ENCODE data around the gene SLC25A42.
A peak's percentile ranks its signal among the peaks of the same experiment; 100 is the strongest.
"Not testable (repeated sequence)": the region's sequence is repeated elsewhere in the genome, so short reads cannot be mapped to it uniquely, and the experiment has no call there.

The SLC25A42 gene

GRCh38 chr19:19068659-19069654 is 5.2 kb downstream of the SLC25A42 start:
- no peak for DNase-seq (ENCODE audit: low spot score)

GRCh38 chr19:19071897-19072296 is 8.1 kb downstream of the SLC25A42 start:
- DNase-seq (ENCODE audit: low spot score) = no peak

DNA sequence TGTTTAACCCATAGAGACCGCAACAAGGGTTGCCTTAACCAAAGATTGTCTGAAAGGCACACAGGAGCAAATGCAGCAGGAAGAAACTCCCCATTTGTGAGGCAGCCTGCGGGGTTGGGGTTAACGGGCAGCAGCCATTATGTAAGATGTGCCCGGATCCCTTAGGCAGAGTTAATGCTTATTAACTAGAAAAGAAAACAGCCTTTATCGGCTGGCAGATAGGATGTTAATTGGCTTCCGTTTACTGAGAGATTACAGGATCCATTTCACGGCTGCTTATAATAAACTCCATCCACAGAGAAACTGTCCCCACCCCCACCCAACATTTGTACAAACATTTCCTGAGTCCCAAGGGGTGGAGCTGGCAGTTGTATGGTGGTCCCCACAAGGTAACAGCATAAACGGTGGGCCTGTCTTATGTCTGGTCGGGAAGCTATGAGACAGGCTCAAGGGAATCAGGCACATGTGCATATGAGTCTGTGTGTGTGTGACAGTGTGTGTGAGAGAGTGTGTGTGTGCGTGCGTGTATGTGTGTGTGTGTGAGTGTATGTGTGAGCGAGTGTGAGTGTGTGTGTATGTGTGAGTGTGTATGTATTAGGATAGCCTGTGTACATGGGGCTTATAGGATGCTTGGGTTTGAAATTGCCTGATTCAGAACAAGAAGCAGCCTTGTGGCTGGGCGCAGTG is 10.5 kb downstream of the SLC25A42 start:
- no peak for DNase-seq (ENCODE audit: low spot score)

- no peak for DNase-seq (ENCODE audit: low spot score)
Measured at GRCh38 chr19:19075126-19075525, 11.3 kb downstream of the SLC25A42 start.

DNA sequence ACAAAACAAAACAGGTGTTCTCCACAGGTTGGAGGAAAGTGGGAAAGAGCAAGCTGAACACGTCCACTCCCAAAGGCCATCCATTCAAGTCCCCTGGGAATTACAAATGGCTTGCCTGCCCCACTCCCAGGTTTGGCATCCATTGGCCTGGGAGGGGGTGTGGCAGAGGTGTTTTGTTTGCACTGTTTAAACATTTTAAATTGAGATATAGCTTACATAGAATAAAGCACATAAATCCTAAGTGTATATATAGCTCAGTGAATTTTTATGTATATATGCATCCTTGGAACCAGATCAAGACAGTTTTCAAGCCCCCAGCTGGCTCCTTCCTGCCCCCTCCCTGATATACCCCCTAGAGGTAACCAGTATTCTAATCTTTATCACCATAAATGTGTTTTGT is 12.7 kb downstream of the SLC25A42 start:
- no peak for DNase-seq (ENCODE audit: low spot score)

DNA sequence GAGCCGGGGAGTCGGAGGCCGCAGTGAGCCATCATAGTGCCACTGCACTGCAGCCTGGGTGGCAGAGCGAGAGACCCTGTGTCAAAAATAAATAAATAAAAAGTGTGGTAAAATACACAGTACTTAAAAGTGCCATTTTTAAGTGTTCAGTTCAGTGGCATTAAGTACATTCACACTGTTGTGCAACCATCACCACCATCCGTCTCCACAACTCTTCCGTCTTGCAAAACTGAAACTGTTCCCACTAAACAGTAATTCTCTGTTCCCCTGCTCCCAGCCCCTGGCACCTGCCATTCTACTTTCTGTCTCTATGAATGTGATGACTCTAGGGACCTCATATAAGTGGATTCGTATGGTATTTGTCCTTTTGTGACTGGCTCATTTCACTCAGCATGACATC is 13.3 kb downstream of the SLC25A42 start:
- no peak for DNase-seq (ENCODE audit: low spot score)

DNA sequence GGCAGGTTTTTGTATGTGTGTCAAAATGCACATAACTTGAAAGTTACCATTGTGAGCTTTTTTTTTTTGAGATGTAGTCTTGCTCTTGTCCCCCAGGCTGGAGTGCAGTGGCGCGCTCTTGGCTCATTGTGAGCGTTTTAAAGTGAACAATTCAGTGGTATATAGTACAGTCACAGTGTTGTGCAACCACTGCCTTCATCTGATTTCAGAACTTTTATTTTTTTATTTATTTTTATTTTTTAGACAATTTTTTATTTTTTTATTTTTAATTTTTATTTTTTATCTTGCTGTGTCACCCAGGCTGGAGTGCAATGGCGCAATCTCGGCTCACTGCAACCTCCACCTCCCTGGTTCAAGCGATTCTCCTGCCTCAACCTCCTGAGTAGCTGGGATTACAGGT is 15.0 kb downstream of the SLC25A42 start:
- DNase-seq (ENCODE audit: low spot score) = no peak

GRCh38 chr19:19079571-19079970 is 15.8 kb downstream of the SLC25A42 start:
- no peak for DNase-seq (ENCODE audit: low spot score)

DNA sequence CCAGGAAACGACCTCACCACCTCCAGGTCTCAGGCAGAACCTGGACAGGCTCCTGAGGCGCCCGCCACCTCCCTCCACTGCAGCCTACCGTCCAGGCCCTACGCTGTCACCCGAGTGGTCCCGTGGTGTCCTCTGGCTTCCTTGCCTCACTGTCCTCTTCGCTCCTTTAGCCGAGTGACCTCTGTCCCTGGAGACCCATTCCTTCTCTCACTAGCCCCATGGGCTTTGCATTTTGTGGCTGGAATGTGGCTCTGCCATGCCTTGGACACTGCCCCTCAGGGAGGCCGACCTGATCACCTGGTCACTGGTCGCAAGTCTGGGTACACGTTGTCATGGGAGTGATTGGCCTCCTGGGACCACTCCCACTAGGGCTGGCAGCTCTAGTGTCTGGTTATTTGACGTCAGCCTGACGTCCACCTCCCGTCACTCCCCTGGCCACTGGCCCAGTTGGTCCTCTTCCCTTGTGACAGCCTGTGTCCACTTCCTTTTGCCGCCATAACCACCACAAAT is 17.9 kb downstream of the SLC25A42 start:
- DNase-seq (ENCODE audit: low spot score) = no peak

- no peak for DNase-seq (ENCODE audit: low spot score)
Measured at GRCh38 chr19:19083413-19084178, 19.8 kb downstream of the SLC25A42 start.

DNA sequence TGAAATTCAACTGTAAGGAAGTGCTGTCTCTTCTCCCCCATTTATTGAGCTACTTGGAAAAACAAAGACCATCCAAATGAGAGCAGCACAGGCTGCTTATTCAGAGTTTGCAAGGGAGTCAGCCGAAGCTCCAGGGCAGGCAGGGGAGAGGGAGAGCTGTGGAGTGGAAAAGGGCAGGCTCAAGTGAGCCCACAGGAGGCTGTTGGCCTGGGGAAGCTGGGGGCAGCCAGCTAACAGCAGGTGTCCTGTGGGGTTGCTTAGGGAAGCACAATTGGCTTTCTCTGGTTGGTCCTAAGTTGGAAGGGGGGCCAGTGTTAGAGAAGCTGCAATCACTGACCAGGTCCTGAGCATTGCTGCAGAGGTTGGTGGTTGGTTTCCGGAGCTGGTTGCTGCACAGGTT is 23.9 kb downstream of the SLC25A42 start:
- DNase-seq (ENCODE audit: low spot score) = no peak

- peak; percentile 49 for DNase-seq (ENCODE audit: low spot score)
Measured at GRCh38 chr19:19094513-19094912, 30.7 kb downstream of the SLC25A42 start.

DNA sequence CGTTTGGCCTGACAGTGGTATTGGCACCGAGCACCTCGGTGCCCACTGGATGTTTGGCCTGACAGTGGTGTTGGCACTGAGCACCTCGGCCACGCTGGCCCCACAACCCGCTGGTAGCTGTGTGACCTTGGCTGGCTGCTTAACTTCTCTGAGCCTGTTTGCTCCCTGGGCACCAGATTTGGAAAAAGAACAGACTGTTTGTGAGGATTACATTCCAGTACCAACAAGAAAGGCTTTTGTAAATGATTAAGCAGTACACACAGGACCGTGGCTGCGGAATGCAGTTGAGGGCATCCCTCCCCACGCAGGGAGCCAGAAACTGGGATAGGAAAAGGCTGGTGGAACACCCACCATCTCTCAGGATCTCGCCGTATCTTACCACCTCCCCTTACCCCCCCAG is 31.9 kb downstream of the SLC25A42 start:
- DNase-seq (ENCODE audit: low spot score) = no peak

- peak; percentile 87 for DNase-seq (ENCODE audit: low spot score)
Measured at GRCh38 chr19:19096641-19097627, 33.1 kb downstream of the SLC25A42 start.

DNA sequence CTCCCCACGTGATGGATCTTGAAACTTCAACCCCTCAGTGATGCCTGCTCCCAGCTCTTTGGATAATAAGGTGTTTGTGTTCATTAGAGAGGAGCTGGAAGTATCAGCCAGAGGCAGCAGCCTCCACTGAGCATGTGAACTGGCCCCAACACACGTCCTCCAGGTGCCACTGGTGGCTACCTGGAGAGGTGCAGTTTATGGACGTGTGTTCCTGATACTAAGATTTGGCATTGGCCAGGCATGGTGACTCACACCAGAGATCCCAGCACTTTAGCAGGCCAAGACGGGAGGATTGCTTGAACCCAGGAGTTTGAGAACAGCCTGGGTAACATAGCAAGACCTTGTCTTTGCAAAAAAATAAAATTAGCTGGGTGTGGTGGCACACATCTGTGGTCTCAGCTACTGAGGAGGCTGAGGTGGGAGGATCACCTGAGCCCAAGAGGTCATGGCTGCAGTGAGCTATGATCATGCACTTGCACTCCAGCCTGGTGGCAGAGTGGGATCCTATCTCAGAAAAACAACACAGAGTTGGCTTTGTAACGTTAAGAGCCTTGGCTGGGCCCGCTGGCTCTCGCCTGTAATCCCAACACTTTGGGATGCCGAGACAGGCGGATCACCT is 34.4 kb downstream of the SLC25A42 start:
- DNase-seq (ENCODE audit: low spot score) = no peak

- DNase-seq (ENCODE audit: low spot score) = peak; percentile 93
Measured at GRCh38 chr19:19098703-19099632, 35.2 kb downstream of the SLC25A42 start.

- DNase-seq (ENCODE audit: low spot score) = no peak
Measured at GRCh38 chr19:19101540-19101939, 37.7 kb downstream of the SLC25A42 start.

- not testable (repeated sequence) for DNase-seq (ENCODE audit: low spot score)
Measured at GRCh38 chr19:19102566-19102965, 38.8 kb downstream of the SLC25A42 start.

DNA sequence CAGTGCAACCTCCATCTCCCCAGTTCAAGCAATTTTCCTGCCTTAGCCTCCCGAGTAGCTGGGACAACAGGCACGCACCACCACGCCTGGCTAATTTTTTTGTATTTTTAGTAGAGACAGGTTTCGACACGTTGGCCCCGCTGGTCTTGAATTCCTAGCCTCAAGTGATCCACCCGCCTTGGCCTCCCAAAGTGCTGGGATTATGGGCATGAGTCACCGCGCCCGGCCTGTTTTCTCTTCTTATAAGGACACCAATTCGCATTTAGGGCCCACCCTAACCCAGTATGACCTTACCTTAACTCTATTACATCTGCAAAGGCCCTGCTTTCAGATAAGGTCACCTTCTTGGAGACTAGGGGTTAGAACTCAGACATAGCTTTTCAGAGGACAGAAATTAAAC is 39.4 kb downstream of the SLC25A42 start:
- no peak for DNase-seq (ENCODE audit: low spot score)
